ENCODE results near the gene PIP4K2A. TPM values are rescaled to one million over a fixed set of nuclear protein-coding genes. Genes with fewer than 3 reads are reported as not detected.
"Not testable (repeated sequence)": the region's sequence is repeated elsewhere in the genome, so short reads cannot be mapped to it uniquely, and the experiment has no call there.

The PIP4K2A gene
- 10 to 100 TPM; 11.3 to 16.8 TPM for total RNA-seq
- long read RNA-seq, partial matches to known transcripts: 3 of 3 reads
- long read RNA-seq, other reads (novel, unspliced or antisense): 0 of 3 reads

GRCh38 chr10:22714479-22715289, at the start of gene PIP4K2A:
Gene PIP4K2A, minus strand, starts transcription at chr10:22714578. Its CDS starts 252 bp downstream, at chr10:22714326.
- ATAC-seq (peak; percentile 95), DNase-seq (peak; percentile 64 to 84)
- intact Hi-C loops (cut with DNase I, micrococcal nuclease): no loop called here

- no peak for ATAC-seq
- DNase-seq: no peak
- intact Hi-C loops (cut with DNase I, micrococcal nuclease): no loop called here
These were observed 47.3 kb upstream of the PIP4K2A start for GRCh38 chr10:22761569-22762220.

GRCh38 chr10:22760025-22760424, 45.6 kb upstream of the PIP4K2A start:
- intact Hi-C loops (cut with DNase I, micrococcal nuclease): no loop called here
- ATAC-seq (no peak), DNase-seq (no peak)

GRCh38 chr10:22758867-22759266, 44.5 kb upstream of the PIP4K2A start:
- DNase-seq: no peak
- intact Hi-C loops (cut with DNase I, micrococcal nuclease): no loop called here
- no peak for ATAC-seq

GRCh38 chr10:22754296-22754695, 39.9 kb upstream of the PIP4K2A start:
- DNase-seq: no peak
- no peak for ATAC-seq
- intact Hi-C loops (cut with DNase I, micrococcal nuclease): no loop called here

GRCh38 chr10:22753786-22754185, 39.4 kb upstream of the PIP4K2A start:
- DNase-seq: no peak
- intact Hi-C loops (cut with DNase I, micrococcal nuclease): no loop called here
- no peak for ATAC-seq

GRCh38 chr10:22752272-22752889, 38.0 kb upstream of the PIP4K2A start:
- ATAC-seq: no peak

GRCh38 chr10:22750131-22750530, 35.8 kb upstream of the PIP4K2A start:
- ATAC-seq: no peak
- DNase-seq: no peak
- intact Hi-C loops (cut with DNase I, micrococcal nuclease): no loop called here

More at GRCh38 chr10:22752272-22752889, 38.0 kb upstream of the PIP4K2A start:
- intact Hi-C loops (cut with DNase I, micrococcal nuclease): no loop called here
- no peak for DNase-seq

GRCh38 chr10:22744858-22745257, 30.5 kb upstream of the PIP4K2A start:
- intact Hi-C loops (cut with DNase I, micrococcal nuclease): not testable (repeated sequence)

GRCh38 chr10:22742678-22743077, 28.3 kb upstream of the PIP4K2A start:
- ATAC-seq (no peak), DNase-seq (no peak)
- intact Hi-C loops (cut with DNase I, micrococcal nuclease): no loop called here

More at GRCh38 chr10:22744858-22745257, 30.5 kb upstream of the PIP4K2A start:
- not testable (repeated sequence) for DNase-seq, ATAC-seq

GRCh38 chr10:22741631-22742030, 27.3 kb upstream of the PIP4K2A start:
- intact Hi-C loops (cut with DNase I, micrococcal nuclease); ATAC-seq; DNase-seq: not testable (repeated sequence)

GRCh38 chr10:22740180-22740579, 25.8 kb upstream of the PIP4K2A start:
- intact Hi-C loops (cut with DNase I, micrococcal nuclease): no loop called here

GRCh38 chr10:22737587-22737986, 23.2 kb upstream of the PIP4K2A start:
- no peak for DNase-seq
- ATAC-seq: no peak
- intact Hi-C loops (cut with DNase I, micrococcal nuclease): no loop called here

More at GRCh38 chr10:22740180-22740579, 25.8 kb upstream of the PIP4K2A start:
- DNase-seq: no peak
- ATAC-seq: no peak

GRCh38 chr10:22736134-22736533, 21.8 kb upstream of the PIP4K2A start:
- no peak for ATAC-seq
- no peak for DNase-seq
- intact Hi-C loops (cut with DNase I, micrococcal nuclease): no loop called here

- intact Hi-C loops (cut with DNase I, micrococcal nuclease): no loop called here
- DNase-seq: no peak
- no peak for ATAC-seq
These were observed 19.6 kb upstream of the PIP4K2A start for GRCh38 chr10:22733992-22734391.

GRCh38 chr10:22727663-22728062, 13.3 kb upstream of the PIP4K2A start:
- intact Hi-C loops (cut with DNase I, micrococcal nuclease): no loop called here
- no peak for DNase-seq
- no peak for ATAC-seq

- intact Hi-C loops (cut with DNase I, micrococcal nuclease): no loop called here
- DNase-seq (no peak), ATAC-seq (no peak)
These were observed 12.7 kb upstream of the PIP4K2A start for GRCh38 chr10:22727112-22727511.

- ATAC-seq (no peak), DNase-seq (no peak)
- intact Hi-C loops (cut with DNase I, micrococcal nuclease): no loop called here
These were observed 10.4 kb upstream of the PIP4K2A start for GRCh38 chr10:22724773-22725172.

- ATAC-seq (no peak), DNase-seq (no peak)
- intact Hi-C loops (cut with DNase I, micrococcal nuclease): no loop called here
These were observed 9.4 kb upstream of the PIP4K2A start for GRCh38 chr10:22723783-22724182.

GRCh38 chr10:22723343-22723779, 9.0 kb upstream of the PIP4K2A start:
- DNase-seq (no peak), ATAC-seq (no peak)
- intact Hi-C loops (cut with DNase I, micrococcal nuclease): no loop called here
